C1 segment of cervical spinal cord (tissue), 14 donors: ENCODE results near the gene CALML6.

ENCODE experiments used
- DNase-seq, 14 donors: peaks; one replicate each; lab custom pipeline; 2025; lab: John Stamatoyannopoulos, UW

CALML6 gene

GRCh38 chr1:1892079-1892762 lies 22.8 kb upstream of the CALML6 start:
- DNase-seq: peak in 1 of 14 donors; percentile 32

- no peak for DNase-seq
Observed at GRCh38 chr1:1892763-1893120, 22.3 kb upstream of the CALML6 start.

DNA sequence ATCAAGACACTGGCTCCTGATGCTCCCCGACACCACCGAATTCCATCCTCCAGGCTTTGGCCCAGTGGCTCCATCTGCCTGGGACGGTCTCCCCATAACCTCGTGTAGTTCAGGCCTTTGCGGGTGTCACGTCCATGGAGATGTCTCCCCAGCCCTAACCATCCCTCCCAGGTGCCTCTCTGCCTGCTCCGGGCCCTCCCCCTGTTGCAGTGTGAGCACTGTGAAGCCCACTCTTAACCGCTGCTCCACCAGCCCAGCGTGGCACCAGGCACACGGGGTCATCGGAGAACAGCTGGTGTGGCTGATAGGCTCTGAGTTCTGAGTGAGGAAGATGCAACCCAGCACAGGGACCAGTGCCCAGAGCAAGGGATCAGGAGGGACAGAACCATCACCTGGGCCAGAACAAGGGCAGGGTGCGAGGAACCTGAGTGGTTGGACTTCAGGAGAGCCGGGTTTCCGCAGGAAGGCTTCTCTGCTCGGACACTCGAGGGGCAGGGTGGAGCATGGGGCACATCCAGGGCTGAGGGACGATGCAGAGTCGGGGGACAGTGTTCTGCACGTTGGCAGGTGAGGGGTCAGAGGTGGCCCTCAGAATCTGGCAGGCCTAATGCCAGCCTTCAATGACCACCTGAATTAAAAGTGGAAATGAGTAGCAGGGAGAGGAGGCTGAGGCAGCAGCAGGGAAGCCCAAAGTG lies 21.6 kb upstream of the CALML6 start:
- DNase-seq: no peak

- DNase-seq: no peak
Observed at GRCh38 chr1:1893997-1894353, 21.1 kb upstream of the CALML6 start.

- DNase-seq: no peak
Observed at GRCh38 chr1:1894354-1895059, 20.6 kb upstream of the CALML6 start.

DNA sequence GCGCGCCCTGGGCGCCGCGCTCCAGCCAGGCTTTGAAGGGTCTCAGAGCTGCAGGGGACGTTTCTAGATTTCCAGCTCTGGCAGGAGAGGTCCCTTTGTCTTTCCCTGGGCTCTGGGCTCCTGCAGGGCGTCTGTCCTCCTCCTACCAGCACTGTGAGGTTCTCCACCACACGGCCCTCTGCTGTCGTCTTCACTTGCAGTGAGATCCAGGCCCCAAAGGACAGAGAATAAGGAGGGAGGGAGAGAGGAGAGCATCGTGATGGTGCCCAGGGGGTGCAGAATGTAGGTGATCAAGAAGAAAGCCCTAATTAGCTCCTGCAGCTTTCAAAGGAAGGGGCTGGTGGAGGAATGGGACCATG lies 20.0 kb upstream of the CALML6 start:
- no peak for DNase-seq

DNA sequence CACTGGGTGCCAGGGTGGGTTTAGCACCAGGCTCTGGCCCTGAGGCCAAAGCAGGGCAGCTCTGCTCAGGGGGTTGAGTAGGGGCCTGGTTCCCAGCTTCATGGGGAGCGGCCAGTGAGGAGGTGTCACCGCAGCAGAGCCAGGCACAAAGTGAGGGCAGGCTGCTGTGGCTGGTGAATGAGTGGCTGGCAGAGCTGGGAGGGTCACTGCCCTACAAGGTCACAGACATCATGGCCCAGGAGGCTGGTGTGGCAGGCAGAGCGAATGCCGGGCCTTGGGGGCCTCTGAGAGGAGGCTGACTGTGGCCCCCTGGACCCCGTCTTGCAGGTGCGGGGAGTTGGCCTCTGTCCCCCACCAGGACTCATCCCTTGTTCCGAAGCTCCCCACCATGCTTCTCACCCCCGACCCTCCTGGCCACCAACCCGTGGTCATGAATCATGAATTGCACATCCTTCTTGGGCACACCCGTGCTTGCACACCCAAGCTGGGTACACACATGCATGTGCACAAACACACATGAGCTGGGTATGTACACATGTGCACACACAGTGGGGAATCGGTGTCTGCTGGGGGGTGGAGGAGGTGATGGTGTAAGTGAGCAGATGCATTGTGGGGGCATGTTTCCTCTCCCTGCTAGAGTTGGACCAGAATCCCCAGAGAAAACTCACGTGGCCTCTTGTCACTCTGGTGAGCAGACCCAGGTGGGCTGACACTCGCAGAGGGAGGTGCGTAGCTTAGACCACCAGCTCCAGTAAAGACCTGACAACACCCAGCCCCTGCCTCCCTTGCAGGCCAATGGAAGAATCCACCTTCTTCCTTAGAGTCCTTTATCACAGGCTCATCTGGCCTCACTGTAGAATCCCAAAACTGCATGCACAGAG lies 19.4 kb upstream of the CALML6 start:
- no peak for DNase-seq

DNA sequence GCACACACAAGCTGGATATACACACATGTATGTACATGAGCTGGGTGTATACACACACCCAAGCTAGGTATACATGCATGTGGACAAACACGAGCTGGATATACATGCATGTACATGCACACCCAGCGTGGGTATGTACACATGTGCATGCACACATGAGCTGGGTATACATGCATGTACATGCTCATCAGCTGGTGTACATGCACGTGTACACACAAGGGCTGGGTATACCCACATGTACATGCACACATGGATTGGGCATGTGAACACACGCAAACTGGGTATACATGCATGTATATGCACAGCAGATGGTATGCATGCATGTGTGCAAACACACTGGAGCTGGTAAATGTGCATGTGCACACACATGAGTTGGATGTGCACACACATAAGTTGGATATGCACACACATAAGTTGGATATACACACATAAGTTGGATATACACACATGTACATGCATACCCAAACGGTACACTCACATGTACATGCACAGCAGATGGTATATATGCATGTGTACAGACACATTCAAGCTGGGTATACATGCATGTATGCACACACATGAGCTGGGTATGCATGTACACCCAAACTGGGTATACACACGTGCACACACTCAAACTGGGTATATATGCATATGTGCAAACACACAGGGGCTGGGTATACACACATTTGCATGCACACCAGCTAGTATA lies 16.7 kb upstream of the CALML6 start:
- no peak for DNase-seq

DNA sequence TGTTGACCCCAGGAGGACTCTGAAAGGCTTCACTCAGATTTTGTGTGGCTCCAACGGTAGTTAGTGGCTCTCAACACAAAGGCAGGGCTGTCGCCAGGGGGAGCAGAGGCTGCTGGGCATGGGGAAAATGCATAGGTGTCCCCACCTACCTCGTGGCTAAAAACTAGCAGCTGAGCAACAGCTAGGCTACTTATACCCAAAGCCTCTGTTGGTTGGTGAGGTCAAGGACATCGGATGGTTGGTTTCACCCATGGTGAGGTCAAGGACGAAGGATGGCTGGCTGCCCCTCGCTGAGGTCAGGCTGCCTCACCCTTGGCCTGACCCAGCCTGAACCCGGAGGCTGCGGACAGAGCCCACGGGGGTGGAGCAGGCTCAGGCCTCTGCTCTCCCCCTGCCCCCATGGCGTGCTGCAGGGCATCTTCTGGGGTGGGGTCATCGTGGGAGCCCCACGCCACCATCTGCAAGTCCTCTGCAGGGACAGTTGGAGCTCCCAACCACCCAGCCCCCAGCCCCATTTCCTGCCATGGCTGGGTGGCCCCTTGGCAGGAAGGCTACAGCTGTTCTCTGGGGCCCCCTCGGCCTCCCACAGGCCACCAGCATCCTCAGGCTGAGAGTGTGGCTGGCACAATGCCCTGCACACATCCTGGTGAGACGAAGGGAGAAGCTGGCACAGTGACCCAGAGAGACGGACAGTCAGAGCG lies 15.6 kb upstream of the CALML6 start:
- no peak for DNase-seq

GRCh38 chr1:1899967-1900327 lies 15.1 kb upstream of the CALML6 start:
- DNase-seq: no peak

GRCh38 chr1:1900883-1901640 lies 14.0 kb upstream of the CALML6 start:
- no peak for DNase-seq

DNA sequence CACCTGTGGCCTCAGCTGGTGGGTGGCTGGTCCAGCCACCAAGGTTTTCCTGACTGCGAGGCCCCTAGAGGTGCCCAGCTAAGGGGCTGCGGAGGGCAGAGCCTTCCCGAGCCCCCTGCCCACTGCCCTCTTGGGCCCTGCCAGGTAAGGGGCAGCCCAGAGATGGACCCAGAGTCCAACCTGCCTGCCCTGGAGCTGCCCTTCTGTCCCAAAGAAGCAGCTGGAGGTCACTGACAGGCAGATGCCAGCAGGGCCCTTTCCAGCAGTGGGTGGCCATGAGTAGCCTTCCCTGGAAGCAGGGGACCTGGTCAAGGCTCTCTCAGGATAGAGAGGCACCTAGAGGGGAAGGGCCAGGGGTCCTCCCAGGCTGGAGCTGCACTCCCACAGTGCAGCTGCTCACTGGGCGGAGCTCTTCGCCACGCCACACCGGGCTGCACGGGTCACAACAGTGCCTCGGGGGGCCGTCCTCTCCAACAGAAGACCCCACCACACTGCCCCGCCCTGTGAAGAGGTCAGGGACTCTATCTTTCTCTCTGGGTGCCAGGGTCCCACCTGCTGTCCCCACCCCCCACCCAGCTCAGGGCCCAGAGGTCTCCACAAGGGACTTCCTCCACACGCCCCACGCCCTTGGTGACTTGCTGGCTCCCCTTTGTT lies 13.3 kb upstream of the CALML6 start:
- no peak for DNase-seq

DNA sequence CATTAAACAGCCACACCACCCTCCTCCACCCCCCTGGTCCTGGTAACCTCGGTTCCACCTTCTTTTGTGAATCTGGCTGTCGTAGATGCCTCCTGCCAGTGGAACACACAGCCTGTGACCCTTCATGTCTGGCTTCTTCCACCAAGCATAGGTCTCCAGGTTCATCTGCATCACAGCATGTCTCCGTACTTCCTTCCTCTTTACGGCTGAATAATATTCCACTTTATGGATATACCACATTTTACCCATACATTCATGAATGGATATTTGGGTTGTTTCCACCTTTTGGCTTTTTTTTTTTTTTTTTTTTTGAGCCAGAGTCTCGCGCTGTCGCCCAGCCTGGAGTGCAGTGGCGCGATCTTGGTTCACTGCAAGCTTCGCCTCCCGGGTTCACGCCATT lies 11.8 kb upstream of the CALML6 start:
- no peak for DNase-seq

DNA sequence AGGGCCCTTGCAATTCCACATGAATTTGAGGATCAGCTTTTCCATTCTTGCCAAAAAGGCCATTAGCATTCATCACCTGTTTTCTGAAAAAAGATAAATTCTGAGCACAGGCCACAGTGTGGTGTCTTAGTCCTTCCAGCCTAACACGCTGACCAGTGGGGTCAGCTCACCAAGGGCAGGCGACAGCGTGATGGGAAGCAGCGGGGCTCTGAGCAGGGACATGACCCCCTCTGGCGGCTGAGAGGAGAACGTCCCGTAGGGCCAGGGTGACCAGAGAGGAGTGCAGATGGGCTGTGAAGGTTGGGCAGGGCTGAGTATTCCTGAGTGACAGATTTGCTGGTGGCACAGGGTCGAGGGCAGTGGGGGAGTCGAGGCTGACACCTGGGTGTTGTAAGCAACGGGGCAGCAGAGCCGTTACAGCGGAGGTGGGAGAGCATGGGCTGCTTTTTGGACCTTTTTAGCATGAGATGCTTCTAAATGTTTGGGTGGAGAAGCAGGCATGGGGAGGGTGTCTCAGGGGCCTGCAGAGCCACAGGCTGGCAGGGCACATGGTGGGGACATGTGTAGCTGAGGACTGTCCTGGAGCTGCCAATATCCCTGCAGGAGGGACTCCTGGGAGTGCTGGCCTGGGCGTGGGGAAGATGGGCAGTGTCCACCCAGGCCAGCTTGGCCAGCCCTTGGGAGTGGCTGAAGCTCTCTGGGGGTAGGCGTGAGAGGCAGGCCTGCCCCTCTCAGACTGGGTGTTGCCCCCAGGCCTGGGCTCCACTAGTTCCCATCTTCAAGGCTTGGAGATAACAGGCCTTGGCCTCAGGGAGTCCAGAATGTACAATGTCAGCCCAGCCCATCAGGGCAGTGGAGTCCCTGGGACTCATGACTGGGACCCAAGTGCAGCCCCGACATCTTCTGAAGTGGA lies 8.6 kb upstream of the CALML6 start:
- peak in 12 of 14 donors; percentile 52 to 79 (median 70) for DNase-seq

DNA sequence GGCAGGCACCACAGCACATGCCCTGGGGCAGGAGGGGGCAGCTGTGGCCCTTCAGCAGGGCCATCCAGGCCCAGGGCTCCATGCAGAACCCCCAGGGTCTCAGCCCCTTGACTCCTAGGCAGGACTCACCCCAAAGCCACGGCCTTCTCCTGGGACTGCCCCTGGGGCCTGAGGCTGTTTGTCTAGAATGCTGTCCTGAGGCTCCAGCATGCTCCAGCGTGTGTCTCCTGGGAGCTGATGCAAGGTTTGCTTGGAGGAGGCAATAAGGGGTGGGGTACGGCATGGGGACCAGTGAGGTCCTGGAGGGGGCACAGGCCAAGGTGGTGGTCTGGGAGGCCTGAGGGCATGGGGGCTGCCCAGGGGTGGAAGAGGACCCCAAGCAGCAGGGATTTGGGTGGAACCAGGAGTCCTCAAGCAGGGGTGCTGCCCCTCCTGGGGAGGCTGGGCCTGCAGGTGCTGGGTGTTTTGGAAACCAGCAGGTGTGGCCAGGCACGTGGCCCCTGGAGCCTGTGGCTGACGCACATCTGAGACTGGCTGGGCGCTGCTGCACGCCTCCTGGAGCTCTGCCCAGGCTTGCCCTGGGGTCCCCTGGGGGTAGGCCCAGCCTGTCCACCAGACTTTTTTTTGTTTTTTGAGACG lies 7.8 kb upstream of the CALML6 start:
- DNase-seq: no peak

DNA sequence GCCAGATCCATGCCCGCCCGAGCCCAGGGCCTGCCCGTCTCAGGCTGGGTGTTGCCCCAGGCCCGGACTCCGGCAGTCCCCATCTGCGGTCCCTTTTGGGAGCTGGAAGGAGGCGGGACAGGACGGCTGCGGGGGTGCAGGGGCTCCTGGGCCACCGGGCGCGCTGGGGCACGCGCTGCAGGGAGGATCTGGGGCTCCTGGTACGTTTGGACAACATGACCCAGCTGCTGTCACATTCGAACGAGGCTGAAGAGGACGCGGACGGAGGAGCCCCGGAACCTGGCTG lies 6.6 kb upstream of the CALML6 start:
- DNase-seq: peak in 3 of 14 donors; percentile 63 to 71 (median 66)

- peak in 1 of 14 donors; percentile 5 for DNase-seq
Observed at GRCh38 chr1:1910033-1910465, 5.0 kb upstream of the CALML6 start.

- DNase-seq: no peak
Observed at GRCh38 chr1:1910651-1911331, 4.3 kb upstream of the CALML6 start.
